Stomach (tissue), 9 donors: Measurements from ENCODE around the gene AKR1B1. TPM values are rescaled to one million over a fixed set of nuclear protein-coding genes. Genes with fewer than 3 reads are reported as not detected.
A peak's percentile ranks its signal among the peaks of the same experiment; 100 is the strongest.

Experiments
- DNase-seq, 2 donors: peaks; one replicate each; pipeline versions ENCODE4 v3.0.0 to v3.0.0-alpha.2; 2013 to 2019
- H3K27ac ChIP-seq, 5 donors: fragments of 200-600 bp in 4 of 5; sonication (generic) in 4 of 5; one replicate each; pipeline ENCODE4 v1.5.1; 2013 to 2019; ENCODE audit warnings: mild to moderate bottlenecking in 1 of 5, moderate library complexity in 1 of 5
- H3K27me3 ChIP-seq, 3 donors: fragments of 200-600 bp; sonication (generic); one replicate each; pipeline ENCODE4 v1.5.1; 2017 to 2019; ENCODE audit warnings: mixed run types in 1 of 3
- H3K36me3 ChIP-seq, 4 donors: fragments of 200-600 bp; sonication (generic); 1 replicate in 3 of 4; 2 replicates in 1 of 4; pipeline ENCODE4 v1.5.1; 2016 to 2019
- H3K4me1 ChIP-seq, 4 donors: fragments of 200-600 bp; sonication (generic); one replicate each; pipeline ENCODE4 v1.5.1; 2016 to 2019
- H3K4me3 ChIP-seq, 4 donors: fragments of 200-600 bp; sonication (generic) in 3 of 4; one replicate each; pipeline ENCODE4 v1.5.1; 2016 to 2019; ENCODE audit warnings: mild to moderate bottlenecking in 1 of 4
- H3K9me3 ChIP-seq, 4 donors: fragments of 200-600 bp; sonication (generic); one replicate each; pipeline ENCODE4 v1.5.1; 2016 to 2019
- CTCF ChIP-seq, 7 experiments: fragments of 450-650 bp in 4 of 7; fragments of 200-600 bp in 3 of 7; sonication (generic) in 3 of 7; IDR thresholded peaks; one replicate each; pipeline ENCODE4 v1.5.1; 2016 to 2019; ENCODE audit warnings: antibody characterized with exemption in 7 of 7, control low read depth in 2 of 7, mild to moderate bottlenecking in 1 of 7
- EP300 ChIP-seq: sonication (generic); formaldehyde crosslinking; IDR thresholded peaks from one replicate; pipeline ENCODE4 v1.6.1; 2017; ENCODE audit warnings: antibody characterized with exemption
- POLR2A ChIP-seq, 4 donors: fragments of 450-650 bp; IDR thresholded peaks; one replicate each; pipeline ENCODE4 v1.6.1; 2016; ENCODE audit warnings: antibody characterized with exemption in 4 of 4, control low read depth in 2 of 4, mild to moderate bottlenecking in 1 of 4, moderate library complexity in 1 of 4
- POLR2AphosphoS5 ChIP-seq, 3 donors: sonication (generic); formaldehyde crosslinking; IDR thresholded peaks; one replicate each; pipeline ENCODE4 v1.6.1; 2016; ENCODE audit warnings: antibody characterized with exemption in 3 of 3
- WGBS, 5 donors: extraction: QIAGEN DNeasy Blood & Tissue Kit in 3 of 5; methylation state at CpG; one replicate each; pipeline versions ENCODE4 v1.1.5 to v1.1.7; 2013 to 2018; 5-methylcytosine and 5-hydroxymethylcytosine counted together
- intact Hi-C: fragments of 100-400 bp; cut with DNase I; formaldehyde crosslinking; loops from one replicate; pipeline ENCODE4 v1.15.1; 2023; ENCODE audit warnings: low total_unique reads
- polyA plus RNA-seq, 3 donors: library from polyadenylated mRNA; stranded (reverse); fragments of 200-250 nt; gene quantifications; one replicate each; pipeline ENCODE4 v1.2.3, GENCODE V29; 2013
- total RNA-seq, 5 donors: library from RNA; depleted of rRNA; stranded (reverse); fragments of >200 nt; gene quantifications; one replicate each; pipeline versions ENCODE4 v1.1.0 to v1.2.3, GENCODE V29; 2014 to 2016
- donor health status: healthy with polysubstance abuse.
- donor health status: Bipolar disorder and iron deficiency.
- donor health status: healthy.

Gene AKR1B1
- total and polyA plus RNA-seq, 8 donors = 2.9 to 186 (median 38.5) TPM

- H3K4me3 ChIP-seq = no peak overlapping the region
Measured at GRCh38 chr7:134474828-134475227, 15.9 kb upstream of the AKR1B1 start.

GRCh38 chr7:134473861-134474291 is 15.0 kb upstream of the AKR1B1 start:
- H3K27ac ChIP-seq = peak overlapping the region in 1 of 5 donors; percentile 11
- 57 to 80% (median 71%) methylated on average over 6 of the region's 6 CpGs for WGBS, 5 donors
- no peaks in the 10 kb centered on the region for H3K9me3 ChIP-seq
- DNase-seq = no peak
- H3K27me3 ChIP-seq = no peaks in the 10 kb centered on the region
- intact Hi-C loops = no loop called here
- no peak overlapping the region for H3K4me3 ChIP-seq
- H3K36me3 ChIP-seq = no peaks in the 10 kb centered on the region
- H3K4me1 ChIP-seq = no peaks in the 10 kb centered on the region
- TF ChIP-seq POLR2AphosphoS5 (IDR thresholded peaks at IDR 0.05) (no peak), CTCF (IDR thresholded peaks at IDR 0.05) (no peak), EP300 (no peak), POLR2A (IDR thresholded peaks at IDR 0.05) (no peak)

More at GRCh38 chr7:134474828-134475227, 15.9 kb upstream of the AKR1B1 start:
- Histone ChIP-seq H3K27ac (no peak overlapping the region), H3K9me3 (no peaks in the 10 kb centered on the region), H3K27me3 (no peaks in the 10 kb centered on the region), H3K4me1 (no peaks in the 10 kb centered on the region), H3K36me3 (no peaks in the 10 kb centered on the region)
- no peak for DNase-seq
- intact Hi-C loops = no loop called here
- TF ChIP-seq CTCF (IDR thresholded peaks at IDR 0.05) (no peak), EP300 (no peak), POLR2A (IDR thresholded peaks at IDR 0.05) (no peak), POLR2AphosphoS5 (IDR thresholded peaks at IDR 0.05) (no peak)
- WGBS, 5 donors = 86 to 93% (median 87%) methylated on average over 1 of the region's 1 CpG

DNA sequence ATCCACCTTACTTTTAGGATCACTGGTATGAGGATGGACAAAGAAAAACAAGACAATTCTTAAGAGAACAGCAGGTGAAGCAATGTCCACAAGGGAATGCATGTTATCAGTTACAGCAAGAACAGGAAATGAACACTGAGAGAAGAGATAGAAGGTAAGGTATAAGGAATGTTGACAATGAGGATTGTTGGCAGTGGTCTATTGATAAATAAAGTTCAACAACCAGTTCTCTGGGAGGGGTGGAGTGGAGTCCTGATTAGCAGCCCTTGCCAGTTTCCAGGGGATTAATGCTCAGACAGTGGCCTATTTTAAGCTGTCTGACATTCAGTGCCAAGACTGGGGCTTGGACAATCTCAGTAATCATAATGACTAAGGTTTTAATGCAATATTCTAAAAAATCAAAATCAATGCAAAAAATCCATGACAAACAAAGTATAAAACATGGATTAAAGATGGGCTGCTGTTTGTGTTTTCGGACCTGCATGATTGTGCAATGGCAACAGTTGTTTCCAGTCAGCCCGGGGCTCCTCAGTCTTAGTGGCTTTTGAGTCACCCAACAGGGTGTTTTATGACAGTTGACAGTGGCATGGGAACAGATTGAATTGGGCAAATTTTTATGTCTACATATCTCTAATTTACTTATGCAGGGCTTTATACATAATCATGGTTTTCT is 13.8 kb upstream of the AKR1B1 start:
- WGBS, 5 donors = 79 to 95% (median 84%) methylated on average over 2 of the region's 2 CpGs
- no peak overlapping the region for H3K27ac ChIP-seq
- DNase-seq = no peak
- no peak overlapping the region for H3K4me3 ChIP-seq
- intact Hi-C loops = no loop called here
- TF ChIP-seq CTCF (IDR thresholded peaks at IDR 0.05) (no peak), EP300 (no peak), POLR2A (IDR thresholded peaks at IDR 0.05) (no peak), POLR2AphosphoS5 (IDR thresholded peaks at IDR 0.05) (no peak)
- no peaks in the 10 kb centered on the region for H3K9me3 ChIP-seq
- H3K27me3 ChIP-seq = no peaks in the 10 kb centered on the region
- H3K4me1 ChIP-seq = no peaks in the 10 kb centered on the region
- H3K36me3 ChIP-seq = no peaks in the 10 kb centered on the region

GRCh38 chr7:134470864-134471263 is 12.0 kb upstream of the AKR1B1 start:
- Histone ChIP-seq H3K4me1 (no peaks in the 10 kb centered on the region), H3K27ac (no peak overlapping the region), H3K36me3 (no peaks in the 10 kb centered on the region), H3K27me3 (no peaks in the 10 kb centered on the region), H3K9me3 (no peaks in the 10 kb centered on the region), H3K4me3 (no peak overlapping the region)
- no peak for DNase-seq
- intact Hi-C loops = no loop called here
- TF ChIP-seq POLR2A (IDR thresholded peaks at IDR 0.05) = no peak
- TF ChIP-seq POLR2AphosphoS5 (IDR thresholded peaks at IDR 0.05) = no peak
- TF ChIP-seq CTCF (IDR thresholded peaks at IDR 0.05) = no peak
- TF ChIP-seq EP300 = no peak
- 82 to 96% (median 95%) methylated on average over 4 of the region's 4 CpGs for WGBS, 5 donors
